Upper lobe of left lung (tissue), 6 donors: ENCODE data around the gene PTCD3. TPM values are rescaled to one million over a fixed set of nuclear protein-coding genes. Genes with fewer than 3 reads are reported as not detected.

Source experiments
- ATAC-seq, 2 donors: fragments of 200-7000 bp; cut with Tn5 transposase; one replicate each; pipeline ENCODE4 v1.9.1; 2022; ENCODE audit warnings: mild to moderate bottlenecking in 2 of 2, moderate library complexity in 2 of 2; ENCODE audit not compliant: low FRiP score in 2 of 2
- DNase-seq, 2 donors: peaks; one replicate each; pipeline ENCODE4 v3.0.0-alpha.2; 2019 to 2020
- H3K27ac ChIP-seq, 4 donors: fragments of 200-600 bp; sonication (generic); one replicate each; pipeline ENCODE4 v1.5.1; 2016 to 2019
- H3K27me3 ChIP-seq, 4 donors: fragments of 200-600 bp; sonication (generic); one replicate each; pipeline ENCODE4 v1.5.1; 2017 to 2019
- H3K36me3 ChIP-seq, 4 donors: fragments of 200-600 bp; sonication (generic); one replicate each; pipeline ENCODE4 v1.5.1; 2016 to 2019
- H3K4me1 ChIP-seq, 4 donors: fragments of 200-600 bp; sonication (generic); one replicate each; pipeline ENCODE4 v1.5.1; 2018 to 2019
- H3K4me3 ChIP-seq, 4 donors: fragments of 200-600 bp; sonication (generic); one replicate each; pipeline ENCODE4 v1.5.1; 2017 to 2019; ENCODE audit warnings: mild to moderate bottlenecking in 2 of 4, moderate library complexity in 1 of 4
- H3K9me3 ChIP-seq, 4 donors: fragments of 200-600 bp; sonication (generic); one replicate each; pipeline ENCODE4 v1.5.1; 2018 to 2019
- EP300 ChIP-seq, 4 donors: sonication (generic); formaldehyde crosslinking; IDR thresholded peaks; one replicate each; pipeline ENCODE4 v1.5.1; 2017; ENCODE audit warnings: antibody characterized with exemption in 4 of 4, control low read depth in 2 of 4
- POLR2A ChIP-seq, 4 donors: fragments of 450-650 bp; IDR thresholded peaks; one replicate each; pipeline ENCODE4 v1.5.1; 2016 to 2017; ENCODE audit warnings: antibody characterized with exemption in 4 of 4, mild to moderate bottlenecking in 2 of 4
- POLR2AphosphoS5 ChIP-seq, 2 donors: sonication (generic); formaldehyde crosslinking; IDR thresholded peaks; one replicate each; pipeline ENCODE4 v1.5.1; 2017; ENCODE audit warnings: antibody characterized with exemption in 2 of 2
- WGBS, 2 donors: methylation state at CpG; one replicate each; pipeline ENCODE4 v1.1.5; 2017 to 2018; 5-methylcytosine and 5-hydroxymethylcytosine counted together
- total RNA-seq, 6 donors: library from RNA; depleted of rRNA in 4 of 6; stranded (reverse); fragments of >200 nt in 4 of 6; gene quantifications; one replicate each; pipeline versions ENCODE4 v1.1.0 to v1.2.1, GENCODE V29; 2016 to 2021
- TF ChIP-seq, protein P1 (sequence below), 6 experiments: fragments of 450-650 bp in 4 of 6; fragments of 200-600 bp in 2 of 6; sonication (generic) in 2 of 6; IDR thresholded peaks; one replicate each; pipeline ENCODE4 v1.5.1; 2016 to 2019; ENCODE audit warnings: antibody characterized with exemption in 6 of 6
- donor health status: DM: no; HTN: no; CAD: no; lungs with moderate emphysema.
- donor health status: DM: no; HTN: yes; CAD: no; lungs with severe emphysema.

The PTCD3 gene
- total RNA-seq, 6 donors from 2014 or later = 37.0 to 79.4 (median 64.3) TPM

DNA sequence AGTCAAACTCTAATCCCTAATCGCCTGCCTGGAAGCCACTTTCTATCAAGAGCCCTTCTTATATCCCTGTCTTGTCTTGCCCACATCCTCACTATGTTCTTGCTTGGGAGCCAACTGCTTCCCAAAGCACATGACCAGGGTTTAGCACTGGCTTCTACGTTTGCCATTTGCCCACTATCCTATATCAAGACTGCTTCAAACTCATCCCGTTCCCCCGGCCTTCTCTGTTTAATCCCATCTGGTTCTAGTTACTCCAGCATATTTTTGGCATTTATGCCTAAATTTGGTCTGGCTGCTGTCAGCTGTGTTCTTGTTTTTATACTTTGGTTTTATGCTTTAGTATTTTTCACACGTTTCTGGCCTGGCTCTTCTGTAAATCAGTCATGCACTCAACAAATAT is 40.5 kb upstream of the PTCD3 start:
- 61 to 79% methylated on average over 5 of the region's 5 CpGs for WGBS, 2 donors
- TF ChIP-seq, protein P1, sequence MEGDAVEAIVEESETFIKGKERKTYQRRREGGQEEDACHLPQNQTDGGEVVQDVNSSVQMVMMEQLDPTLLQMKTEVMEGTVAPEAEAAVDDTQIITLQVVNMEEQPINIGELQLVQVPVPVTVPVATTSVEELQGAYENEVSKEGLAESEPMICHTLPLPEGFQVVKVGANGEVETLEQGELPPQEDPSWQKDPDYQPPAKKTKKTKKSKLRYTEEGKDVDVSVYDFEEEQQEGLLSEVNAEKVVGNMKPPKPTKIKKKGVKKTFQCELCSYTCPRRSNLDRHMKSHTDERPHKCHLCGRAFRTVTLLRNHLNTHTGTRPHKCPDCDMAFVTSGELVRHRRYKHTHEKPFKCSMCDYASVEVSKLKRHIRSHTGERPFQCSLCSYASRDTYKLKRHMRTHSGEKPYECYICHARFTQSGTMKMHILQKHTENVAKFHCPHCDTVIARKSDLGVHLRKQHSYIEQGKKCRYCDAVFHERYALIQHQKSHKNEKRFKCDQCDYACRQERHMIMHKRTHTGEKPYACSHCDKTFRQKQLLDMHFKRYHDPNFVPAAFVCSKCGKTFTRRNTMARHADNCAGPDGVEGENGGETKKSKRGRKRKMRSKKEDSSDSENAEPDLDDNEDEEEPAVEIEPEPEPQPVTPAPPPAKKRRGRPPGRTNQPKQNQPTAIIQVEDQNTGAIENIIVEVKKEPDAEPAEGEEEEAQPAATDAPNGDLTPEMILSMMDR (IDR thresholded peaks at IDR 0.05) = no peak
- TF ChIP-seq POLR2AphosphoS5 (IDR thresholded peaks at IDR 0.05) (no peak), POLR2A (IDR thresholded peaks at IDR 0.05) (no peak), EP300 (IDR thresholded peaks at IDR 0.05) (no peak)
- no peaks in the 10 kb centered on the region for H3K27me3 ChIP-seq
- DNase-seq (no peak), ATAC-seq (peak in 1 of 2 donors; percentile 45)
- H3K36me3 ChIP-seq = peaks cover 10 to 82% (median 30%) of the 10 kb centered on the region in 4 donors
- H3K4me3 ChIP-seq = no peak overlapping the region
- H3K4me1 ChIP-seq = peaks cover 0 to 9% (median 3%) of the 10 kb centered on the region in 4 donors
- no peak overlapping the region for H3K27ac ChIP-seq
- no peaks in the 10 kb centered on the region for H3K9me3 ChIP-seq

DNA sequence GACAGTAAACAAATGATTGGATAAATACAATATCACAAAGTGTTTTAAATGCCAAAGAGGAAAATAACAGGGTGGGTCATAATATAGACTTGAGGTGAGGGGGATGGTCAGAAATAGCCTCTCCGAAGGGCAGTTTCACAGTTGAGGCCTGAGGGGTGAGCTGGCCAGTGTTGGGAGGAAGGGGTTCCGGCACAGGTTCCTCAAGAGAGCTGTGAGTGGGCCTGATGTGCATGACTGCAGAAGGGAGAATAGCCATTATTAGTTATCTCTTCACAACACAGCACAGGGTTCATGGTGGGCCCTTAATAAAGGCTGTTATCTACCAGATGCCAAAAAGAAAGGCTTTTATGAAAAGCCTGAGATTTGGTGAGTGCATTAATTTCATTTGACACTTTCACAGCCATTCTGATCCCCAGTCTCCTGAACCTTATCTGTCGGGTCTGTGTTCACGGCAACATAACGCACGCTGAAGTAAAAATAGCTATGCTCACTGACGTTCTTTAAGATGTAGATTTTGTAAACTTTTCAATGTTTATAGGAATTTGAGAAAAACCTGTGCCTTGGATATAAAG is 39.9 kb upstream of the PTCD3 start:
- Histone ChIP-seq H3K27me3 (no peaks in the 10 kb centered on the region), H3K4me3 (no peak overlapping the region), H3K36me3 (peaks cover 10 to 80% (median 30%) of the 10 kb centered on the region in 4 donors), H3K4me1 (peaks cover 0 to 9% (median 3%) of the 10 kb centered on the region in 4 donors), H3K9me3 (no peaks in the 10 kb centered on the region), H3K27ac (no peak overlapping the region)
- no peak for ATAC-seq
- no peak for DNase-seq
- TF ChIP-seq POLR2A (IDR thresholded peaks at IDR 0.05) = no peak
- TF ChIP-seq POLR2AphosphoS5 (IDR thresholded peaks at IDR 0.05) = no peak
- TF ChIP-seq EP300 (IDR thresholded peaks at IDR 0.05) = no peak
- TF ChIP-seq, protein P1 (IDR thresholded peaks at IDR 0.05) = no peak
- 87 to 95% methylated on average over 7 of the region's 7 CpGs for WGBS, 2 donors

DNA sequence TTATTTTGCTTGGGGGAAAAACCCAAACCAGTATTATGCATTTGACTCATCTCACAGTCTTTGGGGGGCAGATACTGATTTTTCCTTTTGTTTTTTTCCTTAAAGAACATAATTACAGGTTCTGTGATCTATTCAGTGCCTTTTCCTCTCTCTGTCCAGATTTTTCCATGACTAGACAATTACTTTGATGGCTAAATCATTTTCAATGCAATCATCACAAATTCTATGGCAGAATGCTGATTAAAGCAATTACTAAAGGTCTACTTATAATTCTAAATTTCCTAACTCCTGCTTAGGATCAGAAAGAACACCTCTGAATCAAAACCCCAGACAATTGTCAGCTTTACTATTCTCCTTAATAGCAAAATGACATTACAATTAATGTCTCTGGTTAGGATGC is 39.1 kb upstream of the PTCD3 start:
- no peaks in the 10 kb centered on the region for H3K9me3 ChIP-seq
- TF ChIP-seq POLR2A (IDR thresholded peaks at IDR 0.05) = no peak
- TF ChIP-seq, protein P1 (IDR thresholded peaks at IDR 0.05) = no peak
- TF ChIP-seq EP300 (IDR thresholded peaks at IDR 0.05) = no peak
- TF ChIP-seq POLR2AphosphoS5 (IDR thresholded peaks at IDR 0.05) = no peak
- H3K36me3 ChIP-seq = peaks cover 10 to 73% (median 30%) of the 10 kb centered on the region in 4 donors
- H3K4me3 ChIP-seq = no peak overlapping the region
- no peak overlapping the region for H3K27ac ChIP-seq
- H3K4me1 ChIP-seq = peaks cover 0 to 6% (median 3%) of the 10 kb centered on the region in 4 donors
- no peaks in the 10 kb centered on the region for H3K27me3 ChIP-seq
- ATAC-seq (no peak), DNase-seq (no peak)

DNA sequence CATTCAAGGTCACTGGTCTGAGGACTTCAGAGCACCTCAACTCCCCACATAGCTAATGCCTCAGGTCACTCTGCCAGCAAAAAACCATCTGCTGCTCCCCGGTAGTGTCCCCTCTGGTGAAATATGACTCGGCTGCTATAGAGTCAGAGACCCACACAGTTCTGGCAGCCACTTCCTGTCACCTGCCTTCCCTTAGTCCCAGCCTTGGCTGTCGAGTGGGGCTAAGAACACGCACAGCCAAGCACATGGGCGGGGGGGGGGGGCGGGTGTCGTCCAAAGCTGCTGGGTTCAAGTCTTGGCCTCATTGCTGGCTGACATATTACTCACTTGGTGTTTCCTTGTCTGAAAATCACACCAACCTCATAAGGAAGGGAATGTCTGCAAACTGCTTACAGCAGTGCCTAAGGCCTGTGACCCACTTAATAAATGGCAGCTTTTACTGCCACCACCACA is 37.9 kb upstream of the PTCD3 start:
- Histone ChIP-seq H3K36me3 (peaks cover 10 to 70% (median 30%) of the 10 kb centered on the region in 4 donors), H3K9me3 (no peaks in the 10 kb centered on the region), H3K27me3 (no peaks in the 10 kb centered on the region), H3K4me3 (no peak overlapping the region), H3K4me1 (peaks cover 8 to 15% (median 14%) of the 10 kb centered on the region in 4 donors), H3K27ac (no peak overlapping the region)
- WGBS, 2 donors = 33 to 74% methylated on average over 1 to 7 of the region's 7 CpGs
- DNase-seq (no peak), ATAC-seq (no peak)
- TF ChIP-seq EP300 (IDR thresholded peaks at IDR 0.05) (no peak), POLR2A (IDR thresholded peaks at IDR 0.05) (no peak), POLR2AphosphoS5 (IDR thresholded peaks at IDR 0.05) (no peak)
- TF ChIP-seq, protein P1 (IDR thresholded peaks at IDR 0.05) = no peak

DNA sequence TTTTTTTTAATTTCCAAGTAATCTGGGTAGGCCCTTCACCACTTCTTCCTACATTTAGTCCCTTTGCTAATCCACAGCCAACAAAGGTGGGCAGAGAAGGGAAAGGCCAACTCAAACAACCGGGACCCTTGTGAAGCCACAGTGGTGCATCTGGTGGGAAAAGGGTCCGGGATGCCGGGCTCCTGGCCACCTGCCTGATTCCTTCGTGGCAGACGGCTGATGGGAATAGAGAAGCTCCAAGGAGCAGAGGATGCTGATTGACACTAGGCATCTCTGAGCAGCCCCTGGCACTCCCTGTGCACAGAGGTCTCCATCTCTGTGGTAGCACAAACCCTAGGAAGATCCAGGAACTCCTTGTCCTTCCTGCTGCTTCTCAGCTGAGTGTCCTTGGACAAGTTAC is 37.4 kb upstream of the PTCD3 start:
- TF ChIP-seq EP300 (IDR thresholded peaks at IDR 0.05) = no peak
- no peak for TF ChIP-seq POLR2A (IDR thresholded peaks at IDR 0.05)
- TF ChIP-seq, protein P1 (IDR thresholded peaks at IDR 0.05) = no peak
- no peak for TF ChIP-seq POLR2AphosphoS5 (IDR thresholded peaks at IDR 0.05)
- WGBS, 2 donors = 95 to 98% methylated on average over 3 to 5 of the region's 5 CpGs
- Histone ChIP-seq H3K36me3 (peaks cover 6 to 69% (median 33%) of the 10 kb centered on the region in 4 donors), H3K27ac (no peak overlapping the region), H3K4me3 (no peak overlapping the region), H3K4me1 (peaks cover 8 to 19% (median 14%) of the 10 kb centered on the region in 4 donors), H3K9me3 (no peaks in the 10 kb centered on the region), H3K27me3 (no peaks in the 10 kb centered on the region)
- no peak for DNase-seq
- no peak for ATAC-seq
